ENCODE measurements around the gene DMD.

DMD gene

DNA sequence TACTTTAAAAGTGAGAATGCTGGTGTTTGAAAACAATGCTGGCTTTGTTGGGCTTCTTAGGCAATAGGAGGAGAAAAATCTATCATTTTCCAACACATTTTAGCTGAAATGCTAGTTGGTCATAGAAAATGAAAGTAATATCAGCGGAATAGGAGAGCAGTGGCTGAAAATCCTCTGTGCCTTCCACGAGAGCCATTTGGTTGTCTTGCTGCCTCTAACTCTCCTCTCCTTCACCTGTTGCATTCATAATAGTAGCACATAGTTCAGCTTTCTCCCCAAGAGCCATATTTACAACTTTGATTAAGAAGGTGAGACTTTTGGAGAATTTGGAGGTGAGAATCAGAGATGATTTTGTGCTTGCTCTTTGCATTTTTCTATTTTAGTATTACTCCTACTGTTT, 1290.1 kb downstream of the DMD start:
- H3K4me3 ChIP-seq (ENCODE audit: low read length): no peak overlapping the region
- TF ChIP-seq, protein P1, sequence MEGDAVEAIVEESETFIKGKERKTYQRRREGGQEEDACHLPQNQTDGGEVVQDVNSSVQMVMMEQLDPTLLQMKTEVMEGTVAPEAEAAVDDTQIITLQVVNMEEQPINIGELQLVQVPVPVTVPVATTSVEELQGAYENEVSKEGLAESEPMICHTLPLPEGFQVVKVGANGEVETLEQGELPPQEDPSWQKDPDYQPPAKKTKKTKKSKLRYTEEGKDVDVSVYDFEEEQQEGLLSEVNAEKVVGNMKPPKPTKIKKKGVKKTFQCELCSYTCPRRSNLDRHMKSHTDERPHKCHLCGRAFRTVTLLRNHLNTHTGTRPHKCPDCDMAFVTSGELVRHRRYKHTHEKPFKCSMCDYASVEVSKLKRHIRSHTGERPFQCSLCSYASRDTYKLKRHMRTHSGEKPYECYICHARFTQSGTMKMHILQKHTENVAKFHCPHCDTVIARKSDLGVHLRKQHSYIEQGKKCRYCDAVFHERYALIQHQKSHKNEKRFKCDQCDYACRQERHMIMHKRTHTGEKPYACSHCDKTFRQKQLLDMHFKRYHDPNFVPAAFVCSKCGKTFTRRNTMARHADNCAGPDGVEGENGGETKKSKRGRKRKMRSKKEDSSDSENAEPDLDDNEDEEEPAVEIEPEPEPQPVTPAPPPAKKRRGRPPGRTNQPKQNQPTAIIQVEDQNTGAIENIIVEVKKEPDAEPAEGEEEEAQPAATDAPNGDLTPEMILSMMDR (IDR thresholded peaks at IDR 0.05; ENCODE audit: insufficient read depth, low read depth, low read length, missing control alignments): no peak
- DNase-seq (ENCODE audit: low read depth): no peak

DNA sequence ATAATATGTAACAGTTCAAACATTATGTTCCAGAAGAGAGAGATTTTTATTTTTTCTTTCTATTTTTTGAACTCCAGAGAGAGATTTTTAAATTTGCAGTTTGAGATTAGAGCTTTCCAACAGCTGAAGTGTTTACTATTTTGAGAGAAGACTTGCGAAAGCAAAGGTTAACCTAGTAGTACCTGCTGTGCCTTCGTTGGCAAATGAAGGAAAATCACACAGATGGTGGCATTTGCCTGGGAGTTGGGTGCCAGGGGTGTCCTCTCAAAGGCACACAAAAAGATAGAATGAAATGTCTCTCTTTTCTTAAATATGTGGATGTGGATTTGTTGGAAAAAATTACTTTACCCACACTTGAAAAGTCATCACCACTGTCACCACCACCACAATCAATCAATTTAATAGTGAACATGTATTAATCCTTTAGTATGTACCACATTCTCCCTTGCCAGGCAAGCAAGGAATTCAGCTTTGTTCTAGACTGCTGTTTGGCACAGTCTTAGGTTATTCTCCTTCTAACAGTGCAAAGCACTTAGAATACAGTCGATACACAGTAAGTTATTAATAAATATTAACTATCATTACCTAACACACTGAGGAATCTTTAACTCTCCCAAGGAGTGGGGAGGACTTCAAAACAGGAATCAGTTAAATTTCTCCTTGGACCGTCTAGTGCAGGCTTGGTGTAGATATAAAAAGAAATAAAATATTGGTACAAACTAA, 1301.3 kb downstream of the DMD start:
- no peak overlapping the region for H3K4me3 ChIP-seq (ENCODE audit: low read length)
- no peak for DNase-seq (ENCODE audit: low read depth)
- TF ChIP-seq, protein P1 (IDR thresholded peaks at IDR 0.05; ENCODE audit: insufficient read depth, low read depth, low read length, missing control alignments): no peak

DNA sequence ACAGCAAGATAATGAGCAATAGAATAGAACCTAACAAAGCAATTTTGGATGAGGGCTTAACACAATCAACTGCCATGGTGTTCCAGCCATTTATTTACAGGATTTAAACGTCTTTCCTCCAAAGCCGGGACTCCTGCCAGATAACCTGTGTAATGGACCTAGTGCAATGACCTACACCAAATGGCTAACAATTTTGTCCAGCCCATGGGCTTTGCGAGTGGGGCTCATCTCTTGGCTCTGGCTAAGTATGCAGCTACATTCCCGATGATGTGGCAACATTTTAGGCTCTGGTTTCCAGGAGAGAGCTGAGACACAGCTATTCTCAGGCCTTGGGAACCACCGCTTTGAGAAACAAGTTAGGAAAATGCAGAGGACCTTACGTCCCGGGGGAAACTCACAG, 1317.2 kb downstream of the DMD start:
- no peak overlapping the region for H3K4me3 ChIP-seq (ENCODE audit: low read length)
- TF ChIP-seq, protein P1 (IDR thresholded peaks at IDR 0.05; ENCODE audit: insufficient read depth, low read depth, low read length, missing control alignments): no peak
- no peak for DNase-seq (ENCODE audit: low read depth)

DNA sequence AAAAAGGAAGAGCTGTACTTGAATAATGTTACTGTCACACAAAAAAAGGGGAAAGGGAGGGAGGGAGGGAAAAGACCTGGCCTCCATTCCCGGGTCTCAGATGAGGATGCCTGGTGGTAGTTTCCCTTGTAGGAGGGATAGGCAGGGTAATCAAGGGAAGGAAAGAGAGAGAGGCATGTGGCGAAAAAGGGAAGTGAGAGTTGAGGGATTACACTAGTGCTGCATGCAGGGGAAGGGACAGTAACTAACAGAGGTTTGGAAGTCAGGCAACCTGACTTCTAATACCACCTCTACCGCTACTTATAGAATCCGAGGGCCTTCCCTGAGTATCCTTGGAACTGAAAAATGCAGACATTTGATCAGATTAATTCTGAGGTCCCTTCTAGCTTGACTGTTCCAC, 1317.8 kb downstream of the DMD start:
- DNase-seq (ENCODE audit: low read depth): no peak
- TF ChIP-seq, protein P1 (IDR thresholded peaks at IDR 0.05; ENCODE audit: insufficient read depth, low read depth, low read length, missing control alignments): no peak
- no peak overlapping the region for H3K4me3 ChIP-seq (ENCODE audit: low read length)

DNA sequence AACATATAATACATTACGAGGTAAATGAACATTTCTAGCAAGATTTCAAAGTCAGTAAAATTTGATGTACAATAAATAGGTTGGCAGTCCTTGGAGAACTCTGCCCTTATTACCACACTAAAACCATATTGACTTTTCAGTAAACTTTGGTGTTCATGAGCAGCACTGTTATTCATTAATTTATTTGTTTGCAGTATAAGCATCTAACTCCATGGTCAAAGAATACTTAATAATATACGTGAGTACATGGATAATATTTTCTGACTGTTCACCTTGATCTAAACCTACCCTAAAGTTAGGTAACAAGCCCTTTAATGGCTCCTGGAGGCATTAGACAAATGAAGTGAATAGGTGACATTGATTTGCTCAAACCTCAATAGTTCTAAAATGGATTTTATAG, 1322.3 kb downstream of the DMD start:
- TF ChIP-seq, protein P1 (IDR thresholded peaks at IDR 0.05; ENCODE audit: insufficient read depth, low read depth, low read length, missing control alignments): no peak
- no peak overlapping the region for H3K4me3 ChIP-seq (ENCODE audit: low read length)
- DNase-seq (ENCODE audit: low read depth): no peak

DNA sequence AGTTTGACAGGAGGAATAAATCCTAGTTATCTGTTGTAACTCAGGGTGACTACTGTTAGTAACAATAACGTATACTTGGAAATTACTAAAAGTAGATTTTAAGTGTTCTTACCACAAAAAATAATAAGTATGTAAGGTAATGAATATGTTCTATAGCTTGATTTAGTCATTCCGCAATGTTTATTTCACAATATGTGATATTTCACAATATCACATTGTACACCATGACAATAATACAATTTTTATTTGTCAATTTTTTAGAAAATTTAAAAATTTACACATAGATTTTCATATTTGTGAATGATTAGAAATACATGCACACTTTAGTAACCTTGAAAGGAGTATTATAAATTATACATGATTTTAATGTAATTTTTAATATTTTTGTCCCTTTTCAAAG, 1326.8 kb downstream of the DMD start:
- TF ChIP-seq, protein P1 (IDR thresholded peaks at IDR 0.05; ENCODE audit: insufficient read depth, low read depth, low read length, missing control alignments): no peak
- H3K4me3 ChIP-seq (ENCODE audit: low read length): no peak overlapping the region
- DNase-seq (ENCODE audit: low read depth): no peak

DNA sequence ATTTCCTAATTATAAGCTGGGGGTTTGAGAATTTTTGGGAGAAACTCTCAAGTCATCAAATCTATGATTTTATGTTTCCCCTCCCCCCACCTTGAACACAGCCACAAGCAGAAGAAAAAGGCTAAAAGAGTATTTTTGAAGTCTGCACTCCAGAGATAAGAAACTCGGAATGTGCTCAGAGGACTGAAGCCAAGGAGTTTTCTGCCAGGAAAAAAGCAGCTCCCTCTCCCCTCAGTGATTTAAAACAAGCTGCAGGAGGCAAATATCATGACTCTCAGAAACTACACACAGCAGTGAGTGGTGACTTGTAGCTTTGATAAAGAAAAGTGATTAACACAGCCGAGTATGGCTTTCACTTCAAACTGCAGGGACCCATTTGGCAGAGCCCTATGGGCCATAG, 1339.3 kb downstream of the DMD start:
- TF ChIP-seq, protein P1 (IDR thresholded peaks at IDR 0.05; ENCODE audit: insufficient read depth, low read depth, low read length, missing control alignments): no peak
- DNase-seq (ENCODE audit: low read depth): no peak
- no peak overlapping the region for H3K4me3 ChIP-seq (ENCODE audit: low read length)
